ENCODE results near the gene ABCE1.

GRCh38 chr4:145178740-145179280 is 80.7 kb downstream of the ABCE1 start:
- TF ChIP-seq CTCF (conservative IDR thresholded peaks at IDR 0.05; ENCODE audit: low read depth, low read length) = no peak
- no peak for TF ChIP-seq EZH2 (IDR thresholded peaks at IDR 0.05; ENCODE audit: borderline replicate concordance, low read depth, low read length, poor library complexity, severe bottlenecking)
